Measurements from ENCODE around the gene SPATA16.
"Not testable (repeated sequence)": the region's sequence is repeated elsewhere in the genome, so short reads cannot be mapped to it uniquely, and the experiment has no call there.

- TF ChIP-seq POLR2AphosphoS5 (IDR thresholded peaks at IDR 0.05; ENCODE audit: borderline replicate concordance, low read depth, low read length); EZH2 (IDR thresholded peaks at IDR 0.05); FOXP2 (optimal IDR thresholded peaks at IDR 0.05; ENCODE audit: control extremely low read depth, extremely low read length, insufficient read depth): not testable (repeated sequence)
Observed at GRCh38 chr3:172879381-172879780, 261.7 kb downstream of the SPATA16 start.
